Renal cortex interstitium (tissue), 11 donors: Measurements from ENCODE around the gene RAB11FIP4. TPM values are rescaled to one million over a fixed set of nuclear protein-coding genes. Genes with fewer than 3 reads are reported as not detected.

ENCODE experiments used
- DNase-seq, 11 donors: peaks; one replicate each; pipeline ENCODE4 v3.0.0-alpha.2; 2013; ENCODE audit warnings: low read depth in 9 of 11, low spot score in 4 of 11; ENCODE audit errors: extremely low read depth in 1 of 11
- polyA plus RNA-seq, 3 donors: library from polyadenylated mRNA; unstranded; fragments of 120-200 nt; gene quantifications; one replicate each; pipeline ENCODE4 v1.2.1, GENCODE V29; 2013; ENCODE audit not compliant: insufficient read length in 3 of 3

RAB11FIP4 gene
- polyA plus RNA-seq, 3 donors = 14.0 to 14.8 (median 14.2) TPM

- no peak for DNase-seq
Observed at GRCh38 chr17:31470592-31470991, 79.1 kb downstream of the RAB11FIP4 start.

- DNase-seq = no peak
Observed at GRCh38 chr17:31472137-31472536, 80.7 kb downstream of the RAB11FIP4 start.

- DNase-seq = no peak
Observed at GRCh38 chr17:31475378-31476162, 84.1 kb downstream of the RAB11FIP4 start.

GRCh38 chr17:31476525-31477416, 85.3 kb downstream of the RAB11FIP4 start:
- DNase-seq = no peak

- DNase-seq = no peak
Observed at GRCh38 chr17:31477417-31478055, 86.1 kb downstream of the RAB11FIP4 start.

- DNase-seq = no peak
Observed at GRCh38 chr17:31479062-31479408, 87.6 kb downstream of the RAB11FIP4 start.

- DNase-seq = no peak
Observed at GRCh38 chr17:31479524-31479923, 88.0 kb downstream of the RAB11FIP4 start.

GRCh38 chr17:31480067-31480466, 88.6 kb downstream of the RAB11FIP4 start:
- no peak for DNase-seq

GRCh38 chr17:31480904-31481782, 89.7 kb downstream of the RAB11FIP4 start:
- no peak for DNase-seq

GRCh38 chr17:31481783-31482081, 90.3 kb downstream of the RAB11FIP4 start:
- no peak for DNase-seq

GRCh38 chr17:31484821-31485220, 93.3 kb downstream of the RAB11FIP4 start:
- no peak for DNase-seq

- DNase-seq = no peak
Observed at GRCh38 chr17:31486351-31487062, 95.0 kb downstream of the RAB11FIP4 start.

GRCh38 chr17:31487063-31487647, 95.7 kb downstream of the RAB11FIP4 start:
- no peak for DNase-seq

GRCh38 chr17:31487648-31488263, 96.3 kb downstream of the RAB11FIP4 start:
- DNase-seq = peak; percentile 56 to 87 (median 77)

GRCh38 chr17:31488264-31488981, 96.9 kb downstream of the RAB11FIP4 start:
- peak in 1 of 11 donors; percentile 18 for DNase-seq

GRCh38 chr17:31488982-31489294, 97.5 kb downstream of the RAB11FIP4 start:
- no peak for DNase-seq
